OCI-LY3 (cell line): ENCODE measurements around the gene OBSCN.

Experiments
- H2AFZ ChIP-seq: fragments of 200-600, 300-600 bp; shearing (Covaris generic); 2 replicates; pipeline ENCODE4 v1.6.0; 2014; ENCODE audit warnings: antibody characterized with exemption, low read depth, low read length
- H3K27ac ChIP-seq: fragments of 200-600, 300-600 bp; sonication (generic); 2 replicates; pipeline ENCODE4 v1.5.1; 2014; ENCODE audit warnings: mild to moderate bottlenecking, low read length, moderate library complexity, mixed read lengths
- H3K27me3 ChIP-seq: fragments of 200-600, 300-600 bp; sonication (generic); 2 replicates; pipeline ENCODE4 v1.6.1; 2014; ENCODE audit warnings: low read depth, low read length, mixed read lengths
- H3K36me3 ChIP-seq: fragments of 200-600, 300-600 bp; sonication (generic); replicated peaks from 2 replicates; pipeline ENCODE3; 2014; ENCODE audit warnings: low read depth, low read length, mixed read lengths
- H3K4me1 ChIP-seq: fragments of 300-600, 200-600 bp; sonication (generic); 2 replicates; pipeline ENCODE4 v1.6.1; 2014; ENCODE audit warnings: low read length, mixed read lengths
- H3K4me2 ChIP-seq: fragments of 200-600, 300-600 bp; sonication (generic); 2 replicates; pipeline ENCODE4 v1.6.1; 2014; ENCODE audit warnings: low read length, mixed read lengths
- H3K4me3 ChIP-seq: fragments of 300-600, 200-600 bp; sonication (generic); 2 replicates; pipeline ENCODE4 v1.5.1; 2014; ENCODE audit warnings: antibody characterized with exemption, mild to moderate bottlenecking, low read length, moderate library complexity
- H3K79me2 ChIP-seq: fragments of 300-600, 200-600 bp; shearing (Covaris generic); 2 replicates; pipeline ENCODE4 v1.6.1; 2014; ENCODE audit warnings: mild to moderate bottlenecking, low read length, mixed read lengths
- H3K9ac ChIP-seq: fragments of 300-600, 200-600 bp; shearing (Covaris generic); 2 replicates; pipeline ENCODE4 v1.6.0; 2014; ENCODE audit warnings: mild to moderate bottlenecking, low read length, moderate library complexity
- H3K9me3 ChIP-seq: fragments of 200-600, 300-600 bp; shearing (Covaris generic); 2 replicates; pipeline ENCODE4 v1.6.1; 2014; ENCODE audit warnings: low read length, mixed read lengths; ENCODE audit not compliant: insufficient read depth
- H4K20me1 ChIP-seq: fragments of 200-600, 300-600 bp; sonication (generic); 2 replicates; pipeline ENCODE4 v1.6.1; 2016; ENCODE audit warnings: low read length, mixed read lengths; ENCODE audit not compliant: insufficient read depth
- EZH2phosphoT487 ChIP-seq: fragments of 200-600 bp; shearing (Covaris generic); IDR thresholded peaks from 2 replicates; pipeline ENCODE4 v1.6.1; 2018; ENCODE audit warnings: antibody characterized with exemption, mixed run types, low read depth
- TF ChIP-seq, protein P1 (sequence below): fragments of 200-600, 300-600 bp; sonication (generic); IDR thresholded peaks from 2 replicates; pipeline ENCODE4 v1.5.1; 2014; ENCODE audit warnings: antibody characterized with exemption, low read length, low read depth

Gene OBSCN

DNA sequence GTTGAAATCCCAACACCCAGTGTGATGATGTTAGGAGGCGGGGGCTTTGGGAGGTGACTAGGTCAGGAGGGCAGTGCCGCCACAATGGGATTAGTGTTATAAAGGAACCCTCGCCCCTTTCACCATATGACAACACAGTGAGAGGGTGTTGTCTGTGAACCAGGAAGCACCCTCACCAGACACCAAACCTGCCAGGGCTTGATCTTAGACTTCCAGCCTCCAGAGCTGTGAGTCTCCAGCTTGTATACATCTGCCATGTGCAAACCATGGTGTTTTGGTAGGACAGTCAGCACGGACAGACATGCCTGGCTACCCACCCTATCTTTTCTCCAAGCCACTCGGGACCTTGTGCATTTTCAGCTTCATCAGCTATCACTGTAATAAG, 194.8 kb downstream of the OBSCN start:
- Histone ChIP-seq H3K4me1 (peaks cover 20% of the 10 kb centered on the region), H3K79me2 (peaks cover 83% of the 10 kb centered on the region), H3K36me3 (peaks cover 54% of the 10 kb centered on the region), H3K9ac (no peak overlapping the region), H2AFZ (no peak overlapping the region), H3K27me3 (no peaks in the 10 kb centered on the region), H4K20me1 (peaks cover 49% of the 10 kb centered on the region), H3K9me3 (no peaks in the 10 kb centered on the region), H3K4me2 (no peak overlapping the region), H3K4me3 (no peak overlapping the region), H3K27ac (no peak overlapping the region)
- TF ChIP-seq, protein P1, sequence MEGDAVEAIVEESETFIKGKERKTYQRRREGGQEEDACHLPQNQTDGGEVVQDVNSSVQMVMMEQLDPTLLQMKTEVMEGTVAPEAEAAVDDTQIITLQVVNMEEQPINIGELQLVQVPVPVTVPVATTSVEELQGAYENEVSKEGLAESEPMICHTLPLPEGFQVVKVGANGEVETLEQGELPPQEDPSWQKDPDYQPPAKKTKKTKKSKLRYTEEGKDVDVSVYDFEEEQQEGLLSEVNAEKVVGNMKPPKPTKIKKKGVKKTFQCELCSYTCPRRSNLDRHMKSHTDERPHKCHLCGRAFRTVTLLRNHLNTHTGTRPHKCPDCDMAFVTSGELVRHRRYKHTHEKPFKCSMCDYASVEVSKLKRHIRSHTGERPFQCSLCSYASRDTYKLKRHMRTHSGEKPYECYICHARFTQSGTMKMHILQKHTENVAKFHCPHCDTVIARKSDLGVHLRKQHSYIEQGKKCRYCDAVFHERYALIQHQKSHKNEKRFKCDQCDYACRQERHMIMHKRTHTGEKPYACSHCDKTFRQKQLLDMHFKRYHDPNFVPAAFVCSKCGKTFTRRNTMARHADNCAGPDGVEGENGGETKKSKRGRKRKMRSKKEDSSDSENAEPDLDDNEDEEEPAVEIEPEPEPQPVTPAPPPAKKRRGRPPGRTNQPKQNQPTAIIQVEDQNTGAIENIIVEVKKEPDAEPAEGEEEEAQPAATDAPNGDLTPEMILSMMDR, result no peak
- no peak for TF ChIP-seq EZH2phosphoT487

DNA sequence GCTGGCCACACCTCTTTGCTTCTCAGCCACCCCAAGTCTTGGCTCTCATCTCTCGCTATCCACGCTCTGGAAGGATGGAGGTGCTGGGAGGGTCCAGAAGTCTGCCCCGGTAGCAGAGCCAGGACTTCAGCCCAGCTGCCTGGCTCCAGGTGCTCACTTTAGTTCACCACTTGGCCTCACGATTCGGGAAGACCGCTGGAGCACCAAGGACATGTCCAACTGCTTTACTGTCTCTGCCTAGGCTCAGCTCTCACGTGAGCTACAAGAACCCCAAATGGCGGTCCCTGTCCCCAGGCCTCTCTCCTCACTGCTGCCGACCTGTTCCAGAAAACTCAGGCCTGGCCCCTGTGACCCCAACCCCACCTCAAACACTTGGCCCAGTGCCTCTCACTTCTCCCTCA, 195.4 kb downstream of the OBSCN start:
- Histone ChIP-seq H3K4me3 (no peak overlapping the region), H3K27me3 (no peaks in the 10 kb centered on the region), H3K79me2 (peaks cover 83% of the 10 kb centered on the region), H4K20me1 (peaks cover 43% of the 10 kb centered on the region), H3K27ac (no peak overlapping the region), H3K4me1 (peaks cover 22% of the 10 kb centered on the region), H3K9me3 (no peaks in the 10 kb centered on the region), H2AFZ (no peak overlapping the region), H3K9ac (no peak overlapping the region), H3K4me2 (no peak overlapping the region), H3K36me3 (peaks cover 52% of the 10 kb centered on the region)
- TF ChIP-seq EZH2phosphoT487, result no peak
- TF ChIP-seq, protein P1, result no peak

DNA sequence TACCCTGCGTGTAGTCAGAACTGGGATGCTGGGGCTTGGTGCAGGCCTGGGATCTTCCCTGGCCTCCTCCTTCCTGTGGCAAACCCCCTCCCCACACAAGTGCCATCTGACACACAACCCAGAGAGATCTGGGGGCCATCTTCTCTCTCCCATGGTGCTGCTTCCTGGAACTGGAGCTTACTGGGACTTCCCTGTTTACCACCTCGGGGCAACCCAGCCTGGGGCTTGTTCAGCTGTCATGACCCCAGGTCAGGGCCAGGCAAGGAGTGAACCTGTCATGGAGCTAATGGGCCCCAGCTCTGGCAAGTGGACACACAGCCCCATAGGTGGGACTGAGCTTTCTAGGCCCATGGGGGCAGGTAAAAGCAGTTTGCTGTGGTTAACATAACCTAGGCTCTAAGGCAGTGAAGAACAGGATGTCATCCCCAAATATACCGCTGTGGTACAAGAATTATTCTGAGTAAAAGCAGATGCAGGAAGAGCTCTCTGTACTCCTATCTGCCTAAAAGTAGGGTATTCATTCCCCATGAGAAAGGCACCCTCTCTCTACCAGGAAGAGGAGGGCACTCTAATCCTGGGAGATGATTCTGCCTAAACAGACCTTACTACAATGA, 196.4 kb downstream of the OBSCN start:
- no peak overlapping the region for H3K27ac ChIP-seq

DNA sequence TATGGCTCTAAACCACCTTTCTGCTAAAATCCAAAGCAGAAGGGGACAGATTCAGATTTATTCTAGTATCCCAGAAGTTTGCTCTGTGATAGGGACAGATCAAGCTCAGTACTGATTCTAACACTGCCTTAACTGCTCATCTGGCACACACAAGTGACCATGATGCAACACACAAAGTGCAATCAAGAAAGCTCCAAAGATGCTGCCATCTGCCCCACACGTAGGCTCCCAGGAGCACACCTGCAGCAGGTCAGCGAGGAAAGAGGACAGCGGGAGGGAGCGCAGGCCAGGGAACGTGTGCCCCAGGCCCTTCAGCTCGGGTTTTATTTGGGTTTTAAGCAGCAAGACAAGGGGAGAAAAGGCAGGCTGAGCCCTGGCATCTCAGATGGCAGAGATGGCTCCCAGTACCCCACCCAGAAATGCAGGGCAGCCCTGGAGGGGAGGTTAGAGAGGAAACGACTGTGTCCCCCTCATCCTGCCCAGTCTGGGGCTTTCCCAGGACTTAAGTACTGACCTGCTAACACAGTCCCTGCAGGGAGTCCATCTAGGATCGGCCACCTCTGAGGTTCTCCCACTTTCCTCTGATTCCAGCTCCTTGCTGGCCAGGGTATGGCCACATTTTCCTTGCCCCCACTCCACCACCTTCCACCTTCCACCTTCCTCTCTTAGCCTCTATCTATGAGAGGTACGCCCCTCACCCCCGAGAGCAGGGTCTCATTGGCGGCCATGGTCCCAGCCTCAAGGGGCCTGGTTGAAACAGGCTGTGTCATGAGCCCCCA, 197.5 kb downstream of the OBSCN start:
- H3K9ac ChIP-seq, result peak overlapping the region; percentile 84
- no peak overlapping the region for H2AFZ ChIP-seq
- H4K20me1 ChIP-seq, result peaks cover 40% of the 10 kb centered on the region
- no peaks in the 10 kb centered on the region for H3K9me3 ChIP-seq
- H3K27ac ChIP-seq, result peak overlapping the region; percentile 26
- H3K27me3 ChIP-seq, result no peaks in the 10 kb centered on the region
- peaks cover 40% of the 10 kb centered on the region for H3K36me3 ChIP-seq
- no peak for TF ChIP-seq EZH2phosphoT487
- peak overlapping the region; percentile 100 for H3K4me2 ChIP-seq
- H3K4me3 ChIP-seq, result peak overlapping the region; percentile 86
- peaks cover 22% of the 10 kb centered on the region for H3K4me1 ChIP-seq
- H3K79me2 ChIP-seq, result peaks cover 69% of the 10 kb centered on the region

More for the DNA sequence above, 196.4 kb downstream of the OBSCN start:
- H3K79me2 ChIP-seq, result peaks cover 78% of the 10 kb centered on the region
- peaks cover 43% of the 10 kb centered on the region for H4K20me1 ChIP-seq
- peak overlapping the region; percentile 100 for H3K4me2 ChIP-seq
- H3K9ac ChIP-seq, result no peak overlapping the region
- no peaks in the 10 kb centered on the region for H3K9me3 ChIP-seq
- H3K36me3 ChIP-seq, result peaks cover 47% of the 10 kb centered on the region
- no peak overlapping the region for H2AFZ ChIP-seq
- peaks cover 22% of the 10 kb centered on the region for H3K4me1 ChIP-seq
- peak overlapping the region; percentile 86; the same call in 1 of the 2 replicates for H3K4me3 ChIP-seq
- no peaks in the 10 kb centered on the region for H3K27me3 ChIP-seq
- TF ChIP-seq, protein P1, result no peak
- TF ChIP-seq EZH2phosphoT487, result no peak
